H1 (cell line): ENCODE measurements around the gene CRYGD. TPM values are rescaled to one million over a fixed set of nuclear protein-coding genes. Genes with fewer than 3 reads are reported as not detected.

Experiments
- CTCF ChIA-PET: fragments of 300-600 bp; sonication (Branson Sonifier 250); formaldehyde crosslinking; loops from one replicate; lab custom pipeline; 2021; ENCODE audit not compliant: partially characterized antibody; lab: Charles Lee
- POLR2A ChIA-PET: fragments of 300-600 bp; sonication (Branson Sonifier 250); formaldehyde crosslinking; loops from one replicate; lab custom pipeline; 2021; ENCODE audit warnings: inconsistent platforms; ENCODE audit not compliant: partially characterized antibody; lab: Charles Lee
- DNase-seq, 2 experiments: peaks; one replicate each; pipeline versions ENCODE4 v3.0.0 to v3.0.0-alpha.2; 2010 to 2022; ENCODE audit warnings: low spot score in 2 of 2, low read depth in 1 of 2, mixed read lengths in 1 of 2
- FAIRE-seq: peaks from 2 replicates; lab custom pipeline; 2011; peaks lifted over from hg19 to GRCh38; lab: Jason Lieb, UNC
- H2AFZ ChIP-seq: 2 replicates; pipeline ENCODE4 v1.8.1; 2012; ENCODE audit warnings: low read length, inconsistent platforms
- H2AK5ac ChIP-seq: 2 replicates; pipeline ENCODE4 v1.6.1; 2013; ENCODE audit warnings: low read depth, low read length
- H2BK120ac ChIP-seq: replicated peaks from 2 replicates; pipeline ENCODE3; 2013; ENCODE audit warnings: low read depth, low read length, inconsistent platforms
- H2BK12ac ChIP-seq: 2 replicates; pipeline ENCODE4 v1.6.1; 2013; ENCODE audit warnings: low read depth, low read length
- H2BK15ac ChIP-seq: 2 replicates; pipeline ENCODE4 v1.6.1; 2013; ENCODE audit warnings: low read length
- H2BK20ac ChIP-seq: 2 replicates; pipeline ENCODE4 v1.6.1; 2013; ENCODE audit warnings: low read length
- H2BK5ac ChIP-seq: 2 replicates; pipeline ENCODE4 v1.6.1; 2013; ENCODE audit warnings: low read depth, low read length
- H3K14ac ChIP-seq: 2 replicates; pipeline ENCODE4 v1.6.1; 2013; ENCODE audit warnings: inconsistent platforms; ENCODE audit not compliant: insufficient read length
- H3K18ac ChIP-seq: 2 replicates; pipeline ENCODE4 v1.6.1; 2013; ENCODE audit warnings: low read length; ENCODE audit errors: extremely low read depth
- H3K23ac ChIP-seq: 2 replicates; pipeline ENCODE4 v1.6.1; 2013; ENCODE audit warnings: inconsistent platforms; ENCODE audit not compliant: insufficient read length
- H3K23me2 ChIP-seq: 2 replicates; pipeline ENCODE4 v1.6.1; 2013; ENCODE audit warnings: low read depth, low read length
- H3K27ac ChIP-seq: 2 replicates; pipeline ENCODE4 v1.6.1; 2011; ENCODE audit warnings: low read depth, low read length, inconsistent platforms
- H3K27me3 ChIP-seq, 4 experiments: replicated peaks in 1 of 4; 1 replicate in 1 of 4; 2 replicates in 3 of 4; pipeline versions ENCODE4 v1.6.1 to v1.8.1; 2011 to 2013; ENCODE audit warnings: low read length in 3 of 4, mild to moderate bottlenecking in 3 of 4, inconsistent platforms in 2 of 4, mixed read lengths in 2 of 4, moderate library complexity in 1 of 4; ENCODE audit not compliant: control insufficient read depth in 3 of 4, insufficient read depth in 3 of 4; ENCODE audit errors: extremely low read depth in 1 of 4
- H3K36me3 ChIP-seq, 4 experiments: 2 replicates each; pipeline versions ENCODE4 v1.6.1 to v1.8.1; 2011 to 2013; ENCODE audit warnings: mild to moderate bottlenecking in 4 of 4, low read length in 3 of 4, moderate library complexity in 2 of 4, control low read depth in 1 of 4, inconsistent platforms in 1 of 4; ENCODE audit not compliant: insufficient read depth in 4 of 4, control insufficient read depth in 2 of 4
- H3K4ac ChIP-seq: replicated peaks from 2 replicates; pipeline ENCODE3; 2013; ENCODE audit warnings: low read length, low read depth, mixed read lengths, inconsistent platforms; ENCODE audit not compliant: insufficient read length
- H3K4me1 ChIP-seq, 4 experiments: replicated peaks in 1 of 4; 1 replicate in 1 of 4; 2 replicates in 3 of 4; pipeline versions ENCODE4 v1.6.1 to v1.8.1; 2011 to 2013; ENCODE audit warnings: low read length in 3 of 4, inconsistent platforms in 2 of 4, mixed read lengths in 1 of 4; ENCODE audit not compliant: insufficient read depth in 4 of 4, control insufficient read depth in 3 of 4
- H3K4me2 ChIP-seq, 2 experiments: 2 replicates each; pipeline versions ENCODE4 v1.6.1 to v1.8.1; 2011 to 2013; ENCODE audit warnings: low read depth in 2 of 2, low read length in 2 of 2, control low read depth in 1 of 2, inconsistent platforms in 1 of 2, mild to moderate bottlenecking in 1 of 2; ENCODE audit not compliant: insufficient read depth in 1 of 2
- H3K4me3 ChIP-seq, 4 experiments: fragments of 200-600, 300-600 bp in 1 of 4; sonication (generic), shearing (Covaris generic), sonication (Bioruptor Twin) in 1 of 4; 2 replicates each; pipeline versions ENCODE4 v1.5.1 to v1.8.1; 2011 to 2016; ENCODE audit warnings: low read length in 4 of 4, low read depth in 3 of 4, control low read depth in 2 of 4, inconsistent platforms in 2 of 4, mild to moderate bottlenecking in 2 of 4, mixed read lengths in 1 of 4, moderate library complexity in 1 of 4; ENCODE audit not compliant: insufficient read depth in 2 of 4; ENCODE audit errors: extremely low read depth in 1 of 4
- H3K56ac ChIP-seq: replicated peaks from 2 replicates; pipeline ENCODE3; 2013; ENCODE audit warnings: low read depth, mild to moderate bottlenecking, mixed read lengths, low read length, inconsistent platforms; ENCODE audit not compliant: insufficient read length
- H3K79me1 ChIP-seq: 2 replicates; pipeline ENCODE4 v1.6.1; 2013; ENCODE audit warnings: low read depth, low read length, control low read depth
- H3K79me2 ChIP-seq, 2 experiments: 2 replicates each; pipeline versions ENCODE4 v1.6.1 to v1.8.1; 2012 to 2013; ENCODE audit warnings: low read length in 2 of 2, mild to moderate bottlenecking in 2 of 2, inconsistent platforms in 1 of 2; ENCODE audit not compliant: insufficient read depth in 2 of 2, control insufficient read depth in 1 of 2
- H3K9ac ChIP-seq, 4 experiments: replicated peaks in 1 of 4; 1 replicate in 1 of 4; 2 replicates in 3 of 4; pipeline versions ENCODE4 v1.6.1 to v1.8.1; 2011 to 2013; ENCODE audit warnings: low read depth in 3 of 4, low read length in 3 of 4, control low read depth in 2 of 4, mild to moderate bottlenecking in 2 of 4, moderate library complexity in 2 of 4, inconsistent platforms in 1 of 4; ENCODE audit errors: extremely low read depth in 1 of 4
- H3K9me3 ChIP-seq, 2 experiments: 2 replicates each; pipeline versions ENCODE4 v1.6.1 to v1.8.1; 2012 to 2013; ENCODE audit warnings: mild to moderate bottlenecking in 2 of 2, moderate library complexity in 2 of 2, control low read depth in 1 of 2, inconsistent platforms in 1 of 2, low read depth in 1 of 2, low read length in 1 of 2, mixed read lengths in 1 of 2; ENCODE audit not compliant: insufficient read depth in 2 of 2
- H4K20me1 ChIP-seq, 2 experiments: replicated peaks in 1 of 2; 2 replicates each; pipeline versions ENCODE3 to v1.8.1; 2011 to 2013; ENCODE audit warnings: inconsistent platforms in 2 of 2, low read length in 2 of 2, mild to moderate bottlenecking in 1 of 2; ENCODE audit not compliant: insufficient read depth in 2 of 2, control insufficient read depth in 1 of 2
- H4K5ac ChIP-seq: 2 replicates; pipeline ENCODE4 v1.6.1; 2013; ENCODE audit warnings: low read length, low read depth, mixed read lengths, inconsistent platforms; ENCODE audit not compliant: insufficient read length
- H4K8ac ChIP-seq: 2 replicates; pipeline ENCODE4 v1.8.0; 2013; ENCODE audit warnings: mild to moderate bottlenecking, moderate library complexity, low read length, inconsistent platforms; ENCODE audit not compliant: insufficient read depth; ENCODE audit errors: extremely low read depth
- H4K91ac ChIP-seq: replicated peaks from 2 replicates; pipeline ENCODE3; 2013; ENCODE audit warnings: low read length, mixed read lengths, inconsistent platforms; ENCODE audit not compliant: insufficient read length
- ATF2 ChIP-seq: IDR thresholded peaks from 2 replicates; pipeline ENCODE4 v1.6.1; 2012; ENCODE audit warnings: low read length, inconsistent platforms
- BRCA1 ChIP-seq: IDR thresholded peaks from 2 replicates; pipeline ENCODE4 v1.6.1; 2012; ENCODE audit warnings: low read depth, low read length, improper control_type of control experiment
- FOSL1 ChIP-seq: IDR thresholded peaks from 2 replicates; pipeline ENCODE4 v1.6.1; 2011; ENCODE audit warnings: mild to moderate bottlenecking, low read depth, low read length, moderate library complexity; ENCODE audit not compliant: insufficient read depth
- JUND ChIP-seq: IDR thresholded peaks from 2 replicates; pipeline ENCODE4 v1.6.1; 2011; ENCODE audit warnings: mild to moderate bottlenecking, improper control_type of control experiment, low read length
- RAD21 ChIP-seq, 2 experiments: IDR thresholded peaks in 1 of 2; conservative IDR thresholded peaks in 1 of 2; 2 replicates each; pipeline ENCODE4 v1.6.1; 2011; ENCODE audit warnings: low read depth in 2 of 2, low read length in 2 of 2, improper control_type of control experiment in 1 of 2, inconsistent platforms in 1 of 2, mild to moderate bottlenecking in 1 of 2, moderate library complexity in 1 of 2
- SAP30 ChIP-seq: fragments of 300-600 bp; sonication (generic); IDR thresholded peaks from 2 replicates; pipeline ENCODE4 v1.7.1; 2012; ENCODE audit warnings: low read length, moderate library complexity, mild to moderate bottlenecking, inconsistent platforms; ENCODE audit not compliant: insufficient read depth, insufficient replicate concordance
- TCF12 ChIP-seq: IDR thresholded peaks from 2 replicates; pipeline ENCODE4 v1.6.1; 2011; ENCODE audit warnings: low read depth, mild to moderate bottlenecking, low read length
- YY1 ChIP-seq: IDR thresholded peaks from 2 replicates; pipeline ENCODE4 v1.6.1; 2011; ENCODE audit warnings: low read depth, mild to moderate bottlenecking, low read length
- WGBS, 2 experiments: shearing (Covaris generic) in 1 of 2; methylation state at CpG; one replicate each; pipeline versions ENCODE4 v1.1.6 to v1.1.7; 2013 to 2015; ENCODE audit warnings: low lambda C conversion rate in 2 of 2, mixed read lengths in 2 of 2, inconsistent platforms in 1 of 2, low coverage in 1 of 2, missing lambda C conversion rate in 1 of 2; ENCODE audit not compliant: insufficient replicate concordance in 2 of 2, insufficient coverage in 1 of 2, insufficient read length in 1 of 2; ENCODE audit errors: extremely low coverage in 1 of 2, missing lambda C conversion rate in 1 of 2; 5-methylcytosine and 5-hydroxymethylcytosine counted together
- polyA plus RNA-seq, 7 experiments: library from polyadenylated mRNA; depleted of rRNA in 3 of 7; stranded (reverse) in 5 of 7; unstranded in 2 of 7; fragments of >200 nt in 5 of 7; fragments of 200-250 nt in 2 of 7; gene quantifications; 1 replicate in 5 of 7; 2 replicates in 1 of 7; 4 replicates in 1 of 7; pipeline versions ENCODE4 v1.2.1 to v1.2.3, GENCODE V29; 2011 to 2013; ENCODE audit warnings: missing spikeins in 2 of 7, mixed read lengths in 2 of 7
- total RNA-seq: library from RNA; stranded (reverse); fragmentation: NEBNext Ultra II Directional; extraction: Animal tissue kit (Norgen Biotek cat#: 25700); gene quantifications from 2 replicates; pipeline ENCODE4 v1.2.1, GENCODE V29; 2021
- TF ChIP-seq, protein P1 (sequence below), 3 experiments: IDR thresholded peaks; 1 replicate in 2 of 3; 2 replicates in 1 of 3; pipeline versions ENCODE4 v1.5.1 to v1.6.1; 2011; ENCODE audit warnings: low read length in 3 of 3, mild to moderate bottlenecking in 3 of 3, inconsistent platforms in 2 of 3, low read depth in 1 of 3, moderate library complexity in 1 of 3; ENCODE audit not compliant: insufficient read depth in 1 of 3; ENCODE audit errors: control extremely low read depth in 1 of 3

Gene CRYGD
- total and polyA plus RNA-seq, 2 of the 8 experiments (the other 6 are each of a cell fraction or from before 2014, with no cell fraction given): 2.9 to 7.1 TPM

DNA sequence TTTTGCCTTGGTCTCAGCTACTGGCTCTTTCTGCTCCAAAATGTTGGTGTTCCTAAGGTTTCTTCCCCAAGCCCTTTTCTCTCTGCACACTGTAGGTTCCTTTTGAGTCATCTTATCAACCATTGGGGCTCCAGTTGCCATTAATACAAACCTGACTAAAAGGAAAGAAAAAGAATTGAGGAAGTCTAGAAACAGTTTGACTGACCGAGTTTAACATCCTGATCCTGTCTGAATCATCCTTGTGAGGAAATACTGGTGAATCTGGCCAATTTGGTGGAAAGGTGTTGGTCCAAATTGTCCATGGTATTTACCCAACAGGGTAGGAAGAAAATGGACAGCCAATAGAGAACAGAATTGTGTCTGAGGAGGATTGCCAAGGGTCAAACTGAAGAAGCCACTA, 38.3 kb downstream of the CRYGD start:
- H4K5ac ChIP-seq: no peak overlapping the region
- no peak overlapping the region for H3K4ac ChIP-seq
- H3K23ac ChIP-seq: no peak overlapping the region
- H3K14ac ChIP-seq: no peak overlapping the region
- H2BK20ac ChIP-seq: no peak overlapping the region
- no peaks in the 10 kb centered on the region for H3K4me1 ChIP-seq
- H3K36me3 ChIP-seq: no peaks in the 10 kb centered on the region
- H3K4me2 ChIP-seq: no peak overlapping the region
- H2BK15ac ChIP-seq: no peak overlapping the region
- ChIA-PET POLR2A (no interaction called here), CTCF (interaction anchor here (0.6 to 1.9 kb wide), 5 partner anchors 9 to 340 kb away, joined by 3 to 6 read pairs (median 5); no protein-coding TSS in a partner anchor)
- H3K4me3 ChIP-seq: no peak overlapping the region
- FAIRE-seq (no peak), DNase-seq (no peak)
- no peaks in the 10 kb centered on the region for H3K23me2 ChIP-seq
- no peak overlapping the region for H2BK120ac ChIP-seq
- H2BK12ac ChIP-seq: no peak overlapping the region
- H3K79me1 ChIP-seq: no peaks in the 10 kb centered on the region
- no peak overlapping the region for H4K8ac ChIP-seq
- 0 out of 2 replicates have a peak overlapping the region, but pooled peaks have one; percentile 38 for H2AFZ ChIP-seq
- H3K27me3 ChIP-seq: no peaks in the 10 kb centered on the region
- H2BK5ac ChIP-seq: no peak overlapping the region
- no peak overlapping the region for H4K91ac ChIP-seq
- H3K27ac ChIP-seq: no peak overlapping the region
- no peak overlapping the region for H3K56ac ChIP-seq
- WGBS, 2 experiments: 85% methylated on average over 1 of the region's 1 CpG; no CpG with 5 or more reads in 1 of the 2 experiments
- H3K9me3 ChIP-seq: no peaks in the 10 kb centered on the region
- H3K79me2 ChIP-seq: no peaks in the 10 kb centered on the region
- no peaks in the 10 kb centered on the region for H4K20me1 ChIP-seq
- H3K18ac ChIP-seq: no peak overlapping the region
- no peak overlapping the region for H3K9ac ChIP-seq
- no peak overlapping the region for H2AK5ac ChIP-seq
- TF ChIP-seq RAD21 (IDR thresholded peaks at IDR 0.05 in 1 of 2, conservative IDR thresholded peaks at IDR 0.05 in 1 of 2; ENCODE audit: low read depth in 2 of 2, low read length in 2 of 2) (no peak), YY1 (no peak), SAP30 (no peak), FOSL1 (no peak), BRCA1 (no peak), TCF12 (no peak), ATF2 (no peak), JUND (no peak)
- TF ChIP-seq, protein P1, sequence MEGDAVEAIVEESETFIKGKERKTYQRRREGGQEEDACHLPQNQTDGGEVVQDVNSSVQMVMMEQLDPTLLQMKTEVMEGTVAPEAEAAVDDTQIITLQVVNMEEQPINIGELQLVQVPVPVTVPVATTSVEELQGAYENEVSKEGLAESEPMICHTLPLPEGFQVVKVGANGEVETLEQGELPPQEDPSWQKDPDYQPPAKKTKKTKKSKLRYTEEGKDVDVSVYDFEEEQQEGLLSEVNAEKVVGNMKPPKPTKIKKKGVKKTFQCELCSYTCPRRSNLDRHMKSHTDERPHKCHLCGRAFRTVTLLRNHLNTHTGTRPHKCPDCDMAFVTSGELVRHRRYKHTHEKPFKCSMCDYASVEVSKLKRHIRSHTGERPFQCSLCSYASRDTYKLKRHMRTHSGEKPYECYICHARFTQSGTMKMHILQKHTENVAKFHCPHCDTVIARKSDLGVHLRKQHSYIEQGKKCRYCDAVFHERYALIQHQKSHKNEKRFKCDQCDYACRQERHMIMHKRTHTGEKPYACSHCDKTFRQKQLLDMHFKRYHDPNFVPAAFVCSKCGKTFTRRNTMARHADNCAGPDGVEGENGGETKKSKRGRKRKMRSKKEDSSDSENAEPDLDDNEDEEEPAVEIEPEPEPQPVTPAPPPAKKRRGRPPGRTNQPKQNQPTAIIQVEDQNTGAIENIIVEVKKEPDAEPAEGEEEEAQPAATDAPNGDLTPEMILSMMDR (IDR thresholded peaks at IDR 0.05; ENCODE audit: control extremely low read depth in 1 of 3, insufficient read depth in 1 of 3, low read depth in 1 of 3, low read length in 3 of 3): no peak
